HEK293 (cell line): ENCODE data around the gene MRPS9.
A peak's percentile ranks its signal among the peaks of the same experiment; 100 is the strongest.

Experiments
- CTCF ChIA-PET: fragments of 350-600 bp; formaldehyde crosslinking; extraction: SDS; loops from one replicate; lab custom pipeline; 2021; ENCODE audit warnings: antibody characterized with exemption; lab: Yijun Ruan, JAX
- POLR2A ChIA-PET: fragments of 300-600 bp; formaldehyde crosslinking; extraction: SDS; loops from one replicate; lab custom pipeline; 2020; ENCODE audit warnings: antibody characterized with exemption, inconsistent platforms; lab: Yijun Ruan, JAX
- H3K27ac ChIP-seq: fragments of 200-500 bp; sonication (Bioruptor generic); 2 replicates; pipeline ENCODE4 v1.5.1; 2014; ENCODE audit warnings: low read depth, low read length, control low read depth, inconsistent platforms; ENCODE audit errors: extremely low read depth
- H3K36me3 ChIP-seq, 2 experiments: fragments of 200-500 bp in 1 of 2; sonication (Bioruptor generic) in 1 of 2; 1 replicate in 1 of 2; 2 replicates in 1 of 2; pipeline ENCODE4 v1.5.1; 2014 to 2017; ENCODE audit warnings: inconsistent platforms in 2 of 2, low read length in 2 of 2; ENCODE audit not compliant: control insufficient read depth in 2 of 2, insufficient read depth in 1 of 2
- H3K4me1 ChIP-seq: fragments of 200-500 bp; sonication (Bioruptor generic); 2 replicates; pipeline ENCODE4 v1.5.1; 2014; ENCODE audit warnings: mild to moderate bottlenecking, low read length, inconsistent platforms; ENCODE audit not compliant: control insufficient read depth, insufficient read depth
- H3K4me3 ChIP-seq: 2 replicates; pipeline ENCODE4 v1.5.1; 2011; ENCODE audit warnings: low read depth, mild to moderate bottlenecking, control low read depth, low read length, moderate library complexity
- H3K9me3 ChIP-seq: fragments of 200-500 bp; sonication (Bioruptor generic); 2 replicates; pipeline ENCODE4 v1.5.1; 2014; ENCODE audit warnings: low read depth, low read length, inconsistent platforms; ENCODE audit not compliant: control insufficient read depth, insufficient read depth
- GFI1B ChIP-seq: fragments of 450-650 bp; formaldehyde crosslinking; IDR thresholded peaks from 2 replicates; pipeline ENCODE4 v1.5.1; 2016; ENCODE audit warnings: missing biosample characterization, missing genetic modification characterization
- GLI2 ChIP-seq: fragments of 450-650 bp; formaldehyde crosslinking; IDR thresholded peaks from 2 replicates; pipeline ENCODE4; 2017; ENCODE audit warnings: missing biosample characterization, missing genetic modification characterization, low read depth, borderline replicate concordance
- KLF9 ChIP-seq: fragments of 450-650 bp; formaldehyde crosslinking; IDR thresholded peaks from 2 replicates; pipeline ENCODE4 v1.5.1; 2016; ENCODE audit warnings: missing biosample characterization, missing genetic modification characterization, low read depth
- OVOL3 ChIP-seq: fragments of 450-650 bp; formaldehyde crosslinking; IDR thresholded peaks from 2 replicates; pipeline ENCODE4 v1.5.1; 2016; ENCODE audit warnings: missing biosample characterization, missing genetic modification characterization
- PRDM10 ChIP-seq: fragments of 450-650 bp; formaldehyde crosslinking; IDR thresholded peaks from 2 replicates; pipeline ENCODE4 v1.5.1; 2016; ENCODE audit warnings: missing biosample characterization, missing genetic modification characterization
- SP3 ChIP-seq: fragments of 450-650 bp; formaldehyde crosslinking; IDR thresholded peaks from 2 replicates; pipeline ENCODE4 v1.5.1; 2016; ENCODE audit warnings: missing biosample characterization, missing genetic modification characterization
- TRIM28 ChIP-seq: IDR thresholded peaks from 2 replicates; pipeline ENCODE4 v1.6.1; 2011; ENCODE audit warnings: low read length, control low read depth, borderline replicate concordance
- WT1 ChIP-seq: fragments of 450-650 bp; formaldehyde crosslinking; IDR thresholded peaks from 2 replicates; pipeline ENCODE4 v1.5.1; 2016; ENCODE audit warnings: missing biosample characterization, missing genetic modification characterization
- ZBTB17 ChIP-seq: fragments of 450-650 bp; formaldehyde crosslinking; IDR thresholded peaks from 2 replicates; pipeline ENCODE4 v1.5.1; 2016; ENCODE audit warnings: missing biosample characterization, missing genetic modification characterization
- ZNF146 ChIP-seq: fragments of 450-650 bp; formaldehyde crosslinking; IDR thresholded peaks from 2 replicates; pipeline ENCODE4 v1.5.1; 2016; ENCODE audit warnings: missing biosample characterization, missing genetic modification characterization
- ZNF221 ChIP-seq: fragments of 450-650 bp; formaldehyde crosslinking; IDR thresholded peaks from 2 replicates; pipeline ENCODE4 v1.5.1; 2017; ENCODE audit warnings: missing biosample characterization, missing genetic modification characterization, borderline replicate concordance
- ZNF24 ChIP-seq: fragments of 450-650 bp; formaldehyde crosslinking; IDR thresholded peaks from 2 replicates; pipeline ENCODE4 v1.5.1; 2016; ENCODE audit warnings: missing biosample characterization, missing genetic modification characterization
- ZNF274 ChIP-seq, 2 experiments: fragments of 200-500 bp in 1 of 2; fragments of 450-650 bp in 1 of 2; sonication (Bioruptor generic) in 1 of 2; formaldehyde crosslinking in 1 of 2; IDR thresholded peaks; 2 replicates each; pipeline versions ENCODE4 v1.5.1 to v1.6.1; 2014 to 2016; ENCODE audit warnings: borderline replicate concordance in 1 of 2, inconsistent platforms in 1 of 2, low read length in 1 of 2, missing biosample characterization in 1 of 2, missing genetic modification characterization in 1 of 2
- ZNF324 ChIP-seq: fragments of 450-650 bp; formaldehyde crosslinking; IDR thresholded peaks from 2 replicates; pipeline ENCODE4 v1.5.1; 2016; ENCODE audit warnings: missing biosample characterization, missing genetic modification characterization
- ZNF398 ChIP-seq: fragments of 450-650 bp; formaldehyde crosslinking; IDR thresholded peaks from 2 replicates; pipeline ENCODE4 v1.5.1; 2017; ENCODE audit warnings: missing biosample characterization, missing genetic modification characterization
- ZNF510 ChIP-seq: fragments of 450-650 bp; formaldehyde crosslinking; IDR thresholded peaks from 2 replicates; pipeline ENCODE4 v1.5.1; 2018; ENCODE audit warnings: mild to moderate bottlenecking, missing genetic modification characterization, missing biosample characterization; ENCODE audit not compliant: insufficient replicate concordance
- ZNF629 ChIP-seq: fragments of 450-650 bp; formaldehyde crosslinking; IDR thresholded peaks from 2 replicates; pipeline ENCODE4 v1.5.1; 2017; ENCODE audit warnings: missing biosample characterization, missing genetic modification characterization
- ZNF645 ChIP-seq: fragments of 450-650 bp; formaldehyde crosslinking; IDR thresholded peaks from 2 replicates; pipeline ENCODE4; 2016; ENCODE audit warnings: missing biosample characterization, missing genetic modification characterization
- ZNF701 ChIP-seq: fragments of 450-650 bp; formaldehyde crosslinking; IDR thresholded peaks from 2 replicates; pipeline ENCODE4 v1.5.1; 2016; ENCODE audit warnings: missing biosample characterization, missing genetic modification characterization
- ZNF792 ChIP-seq: fragments of 450-650 bp; formaldehyde crosslinking; IDR thresholded peaks from 2 replicates; pipeline ENCODE4 v1.5.1; 2016; ENCODE audit warnings: missing biosample characterization, missing genetic modification characterization
- ZNF843 ChIP-seq: fragments of 450-650 bp; formaldehyde crosslinking; IDR thresholded peaks from 2 replicates; pipeline ENCODE4 v1.5.1; 2016; ENCODE audit warnings: missing biosample characterization, missing genetic modification characterization

MRPS9 gene

GRCh38 chr2:105085525-105085924 lies 47.7 kb downstream of the MRPS9 start:
- ChIA-PET CTCF (no interaction called here), POLR2A (no interaction called here)
- no peak for TF ChIP-seq GLI2 (tag by site-specific recombination)
- no peak for TF ChIP-seq OVOL3 (tag by site-specific recombination)
- TF ChIP-seq SP3: no peak
- TF ChIP-seq ZNF645 (tag by site-specific recombination): no peak
- TF ChIP-seq KLF9 (tag by site-specific recombination): no peak
- TF ChIP-seq GFI1B (tag by site-specific recombination): no peak
- no peak for TF ChIP-seq ZNF274 (IDR thresholded peaks at IDR 0.05; ENCODE audit: low read length)
- no peak for TF ChIP-seq ZNF274 (tag by site-specific recombination; IDR thresholded peaks at IDR 0.05; ENCODE audit: borderline replicate concordance)
- no peak for TF ChIP-seq TRIM28
- no peaks in the 10 kb centered on the region for H3K9me3 ChIP-seq
- H3K4me1 ChIP-seq: peaks cover 2% of the 10 kb centered on the region
- H3K4me3 ChIP-seq: no peak overlapping the region
- no peaks in the 10 kb centered on the region for H3K36me3 ChIP-seq
- H3K27ac ChIP-seq: no peak overlapping the region

GRCh38 chr2:105087273-105087672 lies 49.4 kb downstream of the MRPS9 start:
- Histone ChIP-seq H3K4me1 (peaks cover 3% of the 10 kb centered on the region; the same call in 1 of the 2 replicates), H3K36me3 (no peaks in the 10 kb centered on the region), H3K4me3 (no peak overlapping the region), H3K27ac (no peak overlapping the region), H3K9me3 (no peaks in the 10 kb centered on the region)
- ChIA-PET POLR2A (no interaction called here), CTCF (no interaction called here)
- no peak for TF ChIP-seq ZNF146
- TF ChIP-seq ZNF324 (tag by site-specific recombination): no peak
- TF ChIP-seq ZNF629 (tag by site-specific recombination): no peak
- TF ChIP-seq ZBTB17 (tag by site-specific recombination): peak; percentile 92

- Histone ChIP-seq H3K36me3 (no peaks in the 10 kb centered on the region), H3K4me1 (peaks cover 3% of the 10 kb centered on the region; the same call in 1 of the 2 replicates), H3K9me3 (no peaks in the 10 kb centered on the region), H3K4me3 (no peak overlapping the region), H3K27ac (no peak overlapping the region)
- ChIA-PET CTCF (interaction anchor here (0.6 to 0.8 kb wide), 3 partner anchors 10 to 879 kb away, joined by 3 to 5 read pairs (median 4); no protein-coding TSS in a partner anchor), POLR2A (no interaction called here)
- TF ChIP-seq ZNF843 (tag by site-specific recombination) (no peak), ZNF398 (no peak), ZNF510 (tag by site-specific recombination) (peak; percentile 26)
Measured at GRCh38 chr2:105090091-105090490, 52.2 kb downstream of the MRPS9 start.

- no peak overlapping the region for H3K27ac ChIP-seq
- peaks cover 3% of the 10 kb centered on the region; the same call in 1 of the 2 replicates for H3K4me1 ChIP-seq
- peaks cover 3 to 10% of the 10 kb centered on the region in 2 experiments; a peak in 2 of 3 replicates for H3K36me3 ChIP-seq
- H3K9me3 ChIP-seq: no peaks in the 10 kb centered on the region
- H3K4me3 ChIP-seq: no peak overlapping the region
- ChIA-PET CTCF (interaction anchor here (0.6 to 1.4 kb wide), 3 partner anchors 21 to 244 kb away, joined by 4 to 8 read pairs (median 4); no protein-coding TSS in a partner anchor), POLR2A (no interaction called here)
- no peak for TF ChIP-seq ZNF221
- TF ChIP-seq ZNF645 (tag by site-specific recombination): no peak
- TF ChIP-seq ZNF24 (tag by site-specific recombination): no peak
- no peak for TF ChIP-seq ZNF792 (tag by site-specific recombination)
- no peak for TF ChIP-seq WT1 (tag by site-specific recombination)
- TF ChIP-seq ZNF701 (tag by site-specific recombination): no peak
- TF ChIP-seq PRDM10 (tag by site-specific recombination): no peak
- TF ChIP-seq OVOL3 (tag by site-specific recombination): no peak
Measured at GRCh38 chr2:105092797-105093196, 54.9 kb downstream of the MRPS9 start.
